SU-DHL-6 (cell line): ENCODE measurements around the gene MYOF.

ENCODE experiments used
- EZH2phosphoT487 ChIP-seq: fragments of 200-600 bp; sonication (generic), shearing (Covaris generic); conservative IDR thresholded peaks from 2 replicates; pipeline ENCODE4 v1.6.1; 2018; ENCODE audit warnings: mild to moderate bottlenecking, antibody characterized with exemption, low read length, moderate library complexity, mixed read lengths
- TF ChIP-seq, protein P1 (sequence below): fragments of 200-600 bp; sonication (generic); IDR thresholded peaks from one replicate; pipeline ENCODE4 v1.5.1; 2017; ENCODE audit warnings: antibody characterized with exemption, mild to moderate bottlenecking, low read length, moderate library complexity; ENCODE audit not compliant: insufficient read depth, poor library complexity, severe bottlenecking

GRCh38 chr10:93452143-93452542 is 30.0 kb downstream of the MYOF start:
- TF ChIP-seq, protein P1, sequence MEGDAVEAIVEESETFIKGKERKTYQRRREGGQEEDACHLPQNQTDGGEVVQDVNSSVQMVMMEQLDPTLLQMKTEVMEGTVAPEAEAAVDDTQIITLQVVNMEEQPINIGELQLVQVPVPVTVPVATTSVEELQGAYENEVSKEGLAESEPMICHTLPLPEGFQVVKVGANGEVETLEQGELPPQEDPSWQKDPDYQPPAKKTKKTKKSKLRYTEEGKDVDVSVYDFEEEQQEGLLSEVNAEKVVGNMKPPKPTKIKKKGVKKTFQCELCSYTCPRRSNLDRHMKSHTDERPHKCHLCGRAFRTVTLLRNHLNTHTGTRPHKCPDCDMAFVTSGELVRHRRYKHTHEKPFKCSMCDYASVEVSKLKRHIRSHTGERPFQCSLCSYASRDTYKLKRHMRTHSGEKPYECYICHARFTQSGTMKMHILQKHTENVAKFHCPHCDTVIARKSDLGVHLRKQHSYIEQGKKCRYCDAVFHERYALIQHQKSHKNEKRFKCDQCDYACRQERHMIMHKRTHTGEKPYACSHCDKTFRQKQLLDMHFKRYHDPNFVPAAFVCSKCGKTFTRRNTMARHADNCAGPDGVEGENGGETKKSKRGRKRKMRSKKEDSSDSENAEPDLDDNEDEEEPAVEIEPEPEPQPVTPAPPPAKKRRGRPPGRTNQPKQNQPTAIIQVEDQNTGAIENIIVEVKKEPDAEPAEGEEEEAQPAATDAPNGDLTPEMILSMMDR, result no peak
- no peak for TF ChIP-seq EZH2phosphoT487
